Measurements from ENCODE around the gene IFI27L1. TPM values are rescaled to one million over a fixed set of nuclear protein-coding genes. Genes with fewer than 3 reads are reported as not detected.

Gene IFI27L1
- total RNA-seq, 1 donor from 2014 or later = 13.9 TPM

DNA sequence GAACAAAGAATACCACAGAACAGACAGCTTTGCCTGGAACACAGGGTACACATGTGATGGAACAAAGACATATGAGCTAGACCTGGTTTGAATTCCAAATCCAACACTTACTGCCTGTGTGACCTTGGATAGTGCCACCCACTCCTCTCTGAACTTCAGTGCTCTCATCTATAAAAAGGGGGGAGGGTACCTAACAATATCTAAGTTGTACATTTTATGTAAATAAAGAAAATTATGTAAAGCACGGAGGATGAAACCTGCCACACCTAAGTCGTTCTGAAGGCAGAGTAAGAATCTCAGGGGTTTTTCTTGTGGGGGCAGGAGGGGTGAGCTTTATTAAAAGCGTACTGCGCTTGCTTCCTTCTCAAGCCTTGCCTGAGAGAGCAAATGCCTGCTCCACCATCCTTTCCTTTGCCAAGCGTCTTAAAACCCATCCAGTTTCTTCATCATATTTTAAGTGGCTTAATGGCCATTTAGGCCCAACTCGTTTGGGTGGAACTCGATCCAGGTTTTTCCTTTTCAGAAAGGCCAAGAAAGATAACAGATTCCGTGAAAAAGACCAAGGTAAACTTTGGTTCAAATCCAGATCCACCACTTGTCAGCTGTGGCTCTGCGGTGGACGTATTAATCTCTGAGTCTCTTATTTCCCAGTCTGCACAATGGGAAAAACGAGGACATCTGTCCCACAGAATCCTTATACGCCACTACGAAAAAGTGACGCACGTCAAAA, 1.1 kb upstream of the IFI27L1 start:
- DNase-seq (ENCODE audit: low read depth, low spot score) = no peak

DNA sequence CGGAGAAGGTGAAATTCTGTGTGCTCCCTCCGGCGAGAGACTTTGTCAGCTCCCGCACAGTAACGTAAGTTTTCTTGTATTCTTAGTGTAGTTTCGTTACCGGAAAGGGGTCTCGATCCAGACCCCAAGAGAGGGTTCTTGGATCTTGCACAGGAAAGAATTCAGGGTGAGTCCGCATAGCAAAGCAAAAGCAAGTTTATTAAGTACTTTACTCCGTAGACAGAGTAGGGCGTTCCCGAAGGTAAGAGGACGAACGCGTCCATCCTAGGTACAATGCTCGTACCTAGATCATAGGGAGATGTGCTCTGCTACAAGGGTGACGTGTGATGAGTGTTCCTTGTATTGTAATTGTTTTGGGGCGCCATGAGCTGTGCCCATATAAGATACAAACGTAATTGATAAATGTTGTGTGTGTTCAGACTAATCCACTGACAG, 293 bp downstream of the IFI27L1 start:
- no peak for DNase-seq (ENCODE audit: low read depth, low spot score)

DNA sequence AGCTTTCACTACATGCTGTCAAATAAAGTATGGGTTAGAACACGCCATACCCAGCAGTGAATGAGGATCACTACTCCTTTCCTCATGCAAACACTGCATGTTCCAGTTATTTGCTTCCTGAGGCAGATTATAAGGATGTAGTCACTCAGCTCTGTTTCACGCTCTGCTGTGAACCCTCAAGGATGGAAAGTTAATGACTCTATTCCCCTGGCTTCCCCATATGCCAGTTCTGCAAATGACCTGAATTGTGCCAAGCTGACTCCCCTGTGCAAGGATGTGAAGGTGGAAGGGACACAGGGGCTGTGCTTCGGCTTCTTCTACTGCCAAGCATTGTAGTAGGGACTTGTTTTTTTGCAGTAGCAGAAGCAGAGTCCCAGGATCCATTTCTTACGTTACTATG, 6.8 kb downstream of the IFI27L1 start:
- no peak for DNase-seq (ENCODE audit: low read depth, low spot score)

DNA sequence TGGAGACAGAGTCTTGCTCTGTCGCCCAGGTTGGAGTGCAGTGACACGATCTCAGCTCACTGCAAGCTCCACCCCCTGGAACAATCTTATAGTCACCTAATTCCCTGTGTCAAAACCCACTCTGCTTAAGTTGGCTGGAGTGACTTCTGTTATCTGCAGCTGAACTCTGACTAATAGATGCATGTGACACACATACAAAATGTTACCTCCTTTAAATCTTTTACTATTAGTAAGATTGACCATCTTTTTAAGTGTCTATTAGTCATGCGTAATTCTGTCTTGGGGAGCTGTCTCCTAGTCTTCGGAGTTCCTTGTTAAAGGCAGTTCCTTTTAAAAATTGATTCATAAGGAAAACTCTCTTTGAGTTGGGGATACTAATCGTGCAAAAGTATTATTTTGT, 7.4 kb downstream of the IFI27L1 start:
- no peak for DNase-seq (ENCODE audit: low read depth, low spot score)

DNA sequence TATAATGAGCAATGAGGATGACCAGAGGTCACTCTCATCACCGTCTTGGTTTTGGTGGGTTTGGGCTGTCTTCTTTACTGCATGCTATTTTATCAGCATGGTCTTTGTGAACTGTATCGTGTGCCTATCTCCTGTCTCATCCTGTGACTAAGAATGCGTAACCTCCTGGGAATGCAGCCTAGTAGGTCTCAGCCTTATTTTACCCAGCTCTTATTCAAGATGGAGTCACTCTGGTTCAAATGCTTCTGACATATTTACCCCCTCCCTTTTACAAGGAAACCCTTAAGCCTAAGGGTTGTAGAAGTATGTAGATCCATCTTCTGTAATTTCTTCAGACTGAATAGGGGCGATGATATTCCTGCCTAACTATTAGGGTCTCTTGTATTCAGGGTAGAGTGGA, 8.4 kb downstream of the IFI27L1 start:
- DNase-seq (ENCODE audit: low read depth, low spot score) = no peak

DNA sequence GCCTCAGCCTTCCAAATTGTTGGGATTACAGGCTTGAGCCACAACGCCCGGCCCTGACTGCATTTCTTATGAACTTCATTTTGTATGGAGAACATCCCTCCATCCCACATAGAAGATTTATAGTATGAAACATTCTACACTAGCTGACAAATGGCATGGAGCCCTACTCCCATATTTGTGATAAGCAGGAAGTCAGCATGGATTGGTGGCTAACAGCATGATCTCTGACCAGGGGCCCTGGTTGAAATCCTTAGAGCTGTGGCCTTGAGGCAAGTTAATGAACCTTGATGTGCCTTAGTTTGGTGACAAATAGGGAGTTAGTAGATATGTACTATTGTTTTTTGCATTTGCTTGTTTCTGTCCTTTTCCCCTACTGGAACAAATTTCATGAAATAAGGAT, 12.3 kb downstream of the IFI27L1 start:
- DNase-seq (ENCODE audit: low read depth, low spot score) = no peak

DNA sequence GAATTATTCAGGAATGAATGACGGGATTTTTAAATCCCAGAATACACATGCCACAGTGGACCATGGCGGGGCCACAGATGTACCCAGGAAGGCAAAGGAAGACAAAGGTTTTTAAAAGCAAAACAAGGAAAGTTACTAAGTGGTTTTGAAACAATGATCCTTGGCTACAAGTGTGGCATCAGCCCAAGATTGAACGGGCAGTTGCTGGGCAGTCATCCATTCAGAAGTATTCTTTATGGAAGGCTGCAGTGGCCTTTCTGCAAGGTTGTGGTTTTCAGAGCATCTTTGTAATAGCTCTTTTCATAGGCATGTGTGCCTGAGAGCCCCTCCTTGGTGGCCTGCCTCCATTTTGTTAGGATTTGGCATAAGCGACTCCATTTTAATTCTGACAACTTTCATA, 16.0 kb downstream of the IFI27L1 start:
- no peak for DNase-seq (ENCODE audit: low read depth, low spot score)

DNA sequence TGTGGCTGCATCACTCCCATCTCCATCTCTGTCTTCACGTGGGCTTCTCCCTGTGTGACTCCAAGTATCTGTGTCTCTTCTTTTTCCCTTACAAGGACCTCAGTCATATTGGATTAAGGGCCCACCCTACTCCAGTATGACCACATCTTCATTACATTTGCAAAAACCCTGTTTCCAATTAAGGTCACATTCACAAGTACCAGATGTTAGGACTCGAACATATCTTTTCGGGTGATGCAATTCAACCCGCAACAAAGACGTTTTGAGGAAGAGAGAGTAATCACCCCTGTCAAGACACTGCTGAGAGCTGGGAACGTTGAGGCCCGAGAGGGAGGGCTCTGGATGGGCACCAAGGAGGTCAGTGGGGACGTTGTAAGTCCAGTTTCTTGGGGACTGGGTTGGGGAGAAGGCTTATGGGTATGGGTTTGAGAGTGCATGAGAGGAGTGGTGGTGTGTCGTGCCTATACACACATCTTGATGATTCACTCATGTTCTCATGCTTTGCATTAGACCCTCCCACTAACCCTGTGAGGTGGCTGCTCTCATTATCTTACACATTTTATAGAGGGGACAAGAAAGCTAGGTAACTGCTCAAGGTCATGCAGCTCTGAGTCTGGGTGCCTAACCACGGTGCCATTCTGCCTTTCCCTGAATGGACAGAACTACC, 17.3 kb downstream of the IFI27L1 start:
- DNase-seq (ENCODE audit: low read depth, low spot score) = no peak

DNA sequence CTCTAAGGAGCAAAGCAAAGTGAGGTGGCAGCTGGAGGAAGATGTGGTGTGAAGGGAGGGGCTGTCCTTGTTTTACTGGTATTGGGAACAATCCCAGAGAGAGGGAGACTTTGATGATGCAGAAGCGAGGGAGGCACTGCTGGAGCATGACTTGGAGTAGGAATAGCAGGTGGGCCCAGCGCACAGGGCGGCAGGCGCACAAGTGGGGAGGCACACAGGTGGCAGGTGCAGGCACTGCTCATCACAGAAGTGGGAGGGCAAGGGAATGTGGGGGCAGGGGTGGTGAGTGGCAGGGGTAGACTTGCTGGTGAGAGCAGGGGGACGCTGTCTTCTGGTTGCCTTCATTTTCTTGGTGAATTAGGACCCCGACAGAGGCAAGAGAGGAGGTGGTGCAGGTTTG, 17.9 kb downstream of the IFI27L1 start:
- DNase-seq (ENCODE audit: low read depth, low spot score) = no peak

DNA sequence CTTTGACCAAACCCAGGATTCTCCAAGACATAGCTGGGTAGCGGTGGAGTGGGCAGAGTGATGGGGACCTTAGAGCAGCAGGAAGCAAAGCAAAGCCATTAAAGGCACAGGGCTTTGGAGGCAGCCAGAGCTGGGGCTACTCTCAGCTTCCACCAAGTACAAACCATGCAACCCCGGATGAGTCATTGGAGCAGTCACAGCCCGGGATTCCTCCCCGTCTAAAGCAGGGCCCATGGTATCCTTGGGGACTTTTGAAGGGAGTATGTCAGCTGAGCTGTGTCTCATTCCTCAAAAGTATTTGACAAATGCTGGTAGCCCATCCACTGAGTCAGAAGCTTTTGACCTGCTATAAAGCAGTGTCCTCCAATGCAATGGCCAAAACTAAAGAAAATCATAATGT, 19.7 kb downstream of the IFI27L1 start:
- DNase-seq (ENCODE audit: low read depth, low spot score) = no peak

DNA sequence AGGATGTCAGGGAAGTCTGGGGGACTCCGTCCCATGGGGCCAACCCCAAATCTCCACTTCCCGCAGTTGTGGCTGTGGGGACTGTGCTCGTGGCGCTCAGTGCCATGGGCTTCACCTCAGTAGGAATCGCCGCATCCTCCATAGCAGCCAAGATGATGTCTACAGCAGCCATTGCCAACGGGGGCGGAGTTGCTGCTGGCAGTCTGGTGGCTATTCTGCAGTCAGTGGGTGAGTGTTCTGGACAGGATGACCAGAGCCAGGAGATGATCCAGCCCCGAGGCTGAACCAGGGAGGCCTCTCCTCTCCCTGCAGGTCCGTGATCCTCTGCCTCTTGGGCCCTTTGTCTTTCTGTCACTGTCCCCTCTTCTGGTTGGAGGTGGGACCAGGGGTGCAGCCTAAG, 20.6 kb downstream of the IFI27L1 start:
- no peak for DNase-seq (ENCODE audit: low read depth, low spot score)

DNA sequence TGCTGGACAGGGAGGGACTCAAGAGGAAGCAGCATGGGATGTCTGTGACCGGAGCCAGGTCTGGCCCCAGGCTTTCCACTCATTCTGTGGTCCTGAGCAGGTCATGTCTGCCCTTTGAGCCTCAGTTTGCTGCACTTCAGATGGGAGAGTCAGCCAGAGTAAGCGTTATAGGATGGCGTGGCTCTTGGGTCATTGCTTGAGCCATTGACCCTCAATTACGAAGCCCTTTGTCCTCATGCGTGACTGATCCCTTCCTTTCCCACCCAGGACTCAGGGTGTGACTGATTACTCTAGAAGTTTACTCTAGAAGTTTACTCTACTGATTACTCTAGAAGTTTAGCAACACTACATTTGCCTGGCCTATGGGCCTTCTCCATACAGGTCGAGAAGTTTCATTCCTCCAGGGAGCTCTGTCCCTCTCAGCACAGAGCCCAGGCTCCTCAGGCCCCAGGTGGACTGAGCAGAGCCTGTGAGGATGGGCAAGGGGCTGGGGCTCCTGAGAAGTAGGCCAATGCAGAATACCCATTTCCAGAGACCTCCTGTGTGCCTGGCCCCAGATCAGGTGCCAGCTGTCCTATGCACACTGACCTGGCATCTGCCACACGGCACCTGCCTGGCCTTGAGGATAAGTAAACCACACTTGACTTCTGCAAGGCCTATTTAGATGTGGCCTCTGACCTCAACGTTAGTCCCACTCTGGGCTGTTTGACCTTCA, 21.8 kb downstream of the IFI27L1 start:
- no peak for DNase-seq (ENCODE audit: low read depth, low spot score)

DNA sequence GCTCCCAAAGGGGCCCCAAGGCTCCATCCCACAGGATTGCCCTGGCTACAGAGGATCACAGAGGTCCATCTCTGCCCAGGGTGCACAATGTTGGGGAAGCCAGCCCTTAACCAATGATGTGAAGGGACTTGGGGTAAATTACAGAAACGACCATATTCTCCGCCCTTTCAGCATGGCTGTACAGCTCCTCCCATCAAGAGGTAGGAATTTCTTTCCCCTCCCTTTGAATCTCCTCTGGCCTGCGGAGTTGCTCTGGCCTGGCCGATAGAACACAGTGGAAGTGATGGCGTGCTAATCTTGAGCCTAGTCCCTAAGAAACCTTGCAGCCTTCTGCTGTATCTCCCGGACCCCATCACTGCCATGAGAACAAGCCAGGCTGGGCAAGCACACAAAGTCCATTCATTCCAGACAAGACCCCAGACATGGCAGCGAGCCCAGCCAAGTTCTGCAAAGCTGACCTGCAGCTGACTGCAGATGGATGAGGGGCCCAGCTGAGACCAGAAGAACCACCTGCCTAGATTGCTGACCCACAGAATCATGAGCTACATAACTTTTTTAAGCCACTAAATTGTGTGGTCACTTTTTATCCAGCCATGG, 22.5 kb downstream of the IFI27L1 start:
- DNase-seq (ENCODE audit: low read depth, low spot score) = no peak

DNA sequence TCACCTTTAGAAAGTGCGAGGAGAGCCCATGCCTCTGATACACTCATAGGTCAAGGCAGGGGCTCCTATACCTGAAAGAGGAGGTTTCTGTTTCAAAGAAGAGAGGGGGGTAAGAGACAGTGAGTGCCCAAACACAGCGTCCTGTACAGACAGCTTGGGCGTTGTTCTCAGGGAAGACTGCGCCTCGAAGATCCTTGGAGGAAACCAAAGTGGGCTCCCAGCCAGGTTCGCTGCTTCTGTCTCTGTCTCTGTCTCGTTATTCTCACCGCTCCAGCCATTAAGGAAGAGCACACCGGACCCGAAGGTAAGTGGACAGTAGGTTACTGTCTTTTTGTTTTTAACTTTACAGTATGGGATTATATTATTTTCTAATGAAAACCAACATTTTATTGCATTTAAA, 23.6 kb downstream of the IFI27L1 start:
- no peak for DNase-seq (ENCODE audit: low read depth, low spot score)

DNA sequence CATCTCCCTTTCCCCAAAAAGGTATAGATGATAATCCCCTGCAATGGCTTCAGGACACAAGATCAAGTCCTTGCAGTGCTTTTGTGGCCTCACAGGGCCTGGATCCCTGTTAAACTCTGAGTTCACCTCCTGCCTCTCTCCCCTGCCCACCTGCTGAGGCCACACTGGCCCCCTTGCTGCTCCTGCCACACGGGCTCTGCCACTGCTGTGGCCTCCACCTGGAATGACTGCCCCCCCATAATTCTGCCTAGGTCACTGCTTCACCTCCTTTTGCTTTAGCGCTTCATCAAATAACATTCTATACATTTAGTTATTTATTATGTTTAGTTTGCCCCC, 28.8 kb downstream of the IFI27L1 start:
- no peak for DNase-seq (ENCODE audit: low read depth, low spot score)

DNA sequence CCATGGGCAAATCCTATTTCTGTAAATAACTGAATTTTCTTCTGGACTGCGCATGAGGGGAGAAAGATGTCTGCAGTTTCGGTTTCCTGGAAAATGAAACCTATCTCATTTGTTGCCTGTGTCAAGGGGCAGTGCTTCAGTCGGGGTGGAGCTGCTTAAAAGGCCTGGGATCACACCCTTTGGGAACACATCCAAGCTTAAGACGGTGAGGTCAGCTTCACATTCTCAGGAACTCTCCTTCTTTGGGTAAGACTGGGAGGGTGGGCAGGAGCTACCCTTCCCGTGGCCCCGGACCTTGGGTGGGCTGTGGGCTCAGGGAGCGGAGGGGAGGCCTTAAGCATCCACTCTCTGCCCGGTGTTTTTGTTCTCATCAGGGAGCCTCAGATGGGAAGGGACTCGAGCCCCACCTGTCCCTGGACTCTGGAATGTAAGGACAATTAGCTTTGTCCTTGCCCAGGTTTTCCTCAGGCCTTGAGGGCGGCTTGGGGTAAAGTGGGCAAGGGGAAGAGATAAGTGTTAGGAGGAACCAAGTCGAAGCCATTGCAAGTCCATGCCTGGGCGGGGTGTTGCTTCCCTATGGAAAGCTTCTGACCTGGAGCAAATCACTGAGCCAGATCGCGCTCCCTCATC, 29.6 kb downstream of the IFI27L1 start, which contains the start of gene IFI27:
Gene IFI27, plus strand, starts transcription at position 185 of the 630 bp plus-strand sequence.
- DNase-seq (ENCODE audit: low read depth, low spot score) = peak; percentile 78

DNA sequence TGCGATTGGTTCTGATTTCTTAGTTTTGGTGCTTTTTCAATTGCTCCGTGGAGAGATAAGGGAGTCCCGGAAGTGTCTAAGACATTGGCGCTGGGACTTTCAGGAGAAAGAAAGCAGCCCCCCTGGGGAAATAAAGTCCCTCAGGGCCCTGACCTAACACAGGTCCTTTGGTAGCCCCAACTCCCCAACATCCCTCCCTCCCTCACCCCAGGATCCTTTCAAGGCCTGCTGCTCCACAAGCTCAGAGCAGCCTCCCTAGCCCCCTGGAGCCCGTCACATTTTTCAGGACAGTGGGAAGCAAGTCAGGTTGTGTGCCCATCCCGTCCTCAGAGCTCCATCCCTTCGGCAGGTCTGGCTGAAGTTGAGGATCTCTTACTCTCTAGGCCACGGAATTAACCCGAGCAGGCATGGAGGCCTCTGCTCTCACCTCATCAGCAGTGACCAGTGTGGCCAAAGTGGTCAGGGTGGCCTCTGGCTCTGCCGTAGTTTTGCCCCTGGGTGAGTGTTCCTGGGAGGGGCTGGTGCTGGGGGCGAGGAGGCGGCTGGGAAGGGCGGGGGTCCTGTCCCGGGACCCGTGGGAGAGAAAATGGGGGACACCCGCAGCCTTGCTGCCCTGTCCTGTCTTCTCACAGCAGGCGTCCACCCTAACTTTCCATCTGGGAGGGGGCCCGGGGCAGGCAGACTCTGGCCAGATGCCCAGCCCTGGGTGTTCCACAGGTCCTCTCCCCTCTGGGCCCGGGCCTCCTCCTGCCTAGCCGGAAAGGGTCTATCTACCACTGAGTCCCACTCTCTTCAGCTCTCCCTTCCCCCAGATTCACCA, 30.4 kb downstream of the IFI27L1 start:
- DNase-seq (ENCODE audit: low read depth, low spot score) = no peak

DNA sequence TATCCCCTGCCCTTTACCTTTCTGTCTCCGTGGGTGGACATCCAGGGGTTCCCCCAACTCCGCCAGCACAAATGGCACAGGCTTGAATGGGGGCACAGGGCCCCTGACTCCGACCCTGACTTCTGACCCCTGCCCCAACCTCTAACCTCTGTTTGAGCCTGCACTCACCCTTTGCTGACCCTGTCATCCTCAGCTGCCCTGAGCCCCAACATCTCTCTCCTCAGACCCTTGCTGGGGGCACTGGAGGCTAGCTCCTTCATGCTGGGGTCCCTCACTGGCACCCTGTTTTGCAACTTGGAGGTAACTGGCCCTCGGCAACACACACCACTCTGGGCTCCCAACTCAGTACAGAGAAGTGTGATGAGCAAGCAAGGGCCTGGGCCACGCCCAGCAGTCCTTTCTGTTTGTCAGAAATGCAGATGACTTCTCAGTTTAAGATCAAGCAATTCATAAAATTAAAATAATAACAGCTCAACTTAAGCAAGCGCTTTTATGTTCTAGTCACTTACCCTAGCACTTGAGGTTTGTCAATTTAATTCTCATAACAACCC, 31.5 kb downstream of the IFI27L1 start:
- no peak for DNase-seq (ENCODE audit: low read depth, low spot score)

DNA sequence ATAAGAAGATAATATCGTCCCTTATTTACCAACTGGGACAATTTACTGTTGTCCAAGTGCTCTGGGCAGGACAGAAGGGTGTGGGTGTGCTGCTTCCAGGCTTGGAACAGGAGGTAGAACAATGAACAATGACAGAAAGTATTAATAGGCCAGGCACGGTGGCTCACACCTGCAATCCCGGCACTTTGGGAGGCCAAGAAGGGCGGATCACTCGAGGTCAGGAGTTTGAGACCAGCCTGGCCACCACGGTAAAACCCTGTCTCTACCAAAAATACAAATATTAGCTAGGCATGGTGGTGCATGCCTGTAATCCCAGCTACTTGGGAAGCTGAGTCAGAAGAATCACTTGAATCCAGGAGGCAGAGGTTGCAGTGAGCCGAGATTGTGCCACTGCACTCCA, 32.0 kb downstream of the IFI27L1 start:
- DNase-seq (ENCODE audit: low read depth, low spot score) = no peak

DNA sequence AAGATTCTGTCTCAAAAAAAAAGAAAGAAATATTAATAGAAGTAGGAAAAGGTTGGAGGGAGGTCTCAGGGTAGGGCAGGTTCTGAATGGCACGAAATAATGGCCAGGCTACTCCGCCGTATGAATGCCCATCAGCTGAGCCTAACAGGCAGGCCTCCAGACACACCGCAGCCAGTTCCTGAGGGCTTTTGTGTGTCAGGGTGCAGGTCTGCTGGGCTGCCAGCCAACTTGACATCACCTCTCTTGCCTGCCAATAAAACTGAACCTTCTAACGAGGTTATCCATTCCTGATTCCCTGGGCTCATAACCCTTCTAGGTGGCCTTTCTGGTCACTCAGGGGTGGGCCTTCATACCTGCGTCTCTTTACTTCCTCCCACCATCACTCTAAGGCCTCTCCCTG, 32.4 kb downstream of the IFI27L1 start:
- DNase-seq (ENCODE audit: low read depth, low spot score) = peak; percentile 22
